Esophagus squamous epithelium (tissue), 4 donors: ENCODE results near the gene LURAP1L.

Experiments
- POLR2A ChIP-seq, 4 donors: fragments of 450-650 bp; IDR thresholded peaks; one replicate each; pipeline ENCODE4 v1.6.1; 2017; ENCODE audit warnings: antibody characterized with exemption in 4 of 4, mild to moderate bottlenecking in 4 of 4, moderate library complexity in 3 of 4
- TF ChIP-seq, protein P1 (sequence below), 6 experiments: fragments of 450-650 bp in 4 of 6; fragments of 200-600 bp in 2 of 6; sonication (generic) in 2 of 6; IDR thresholded peaks; one replicate each; pipeline ENCODE4 v1.5.1; 2016 to 2019; ENCODE audit warnings: antibody characterized with exemption in 6 of 6, mild to moderate bottlenecking in 4 of 6, moderate library complexity in 4 of 6

DNA sequence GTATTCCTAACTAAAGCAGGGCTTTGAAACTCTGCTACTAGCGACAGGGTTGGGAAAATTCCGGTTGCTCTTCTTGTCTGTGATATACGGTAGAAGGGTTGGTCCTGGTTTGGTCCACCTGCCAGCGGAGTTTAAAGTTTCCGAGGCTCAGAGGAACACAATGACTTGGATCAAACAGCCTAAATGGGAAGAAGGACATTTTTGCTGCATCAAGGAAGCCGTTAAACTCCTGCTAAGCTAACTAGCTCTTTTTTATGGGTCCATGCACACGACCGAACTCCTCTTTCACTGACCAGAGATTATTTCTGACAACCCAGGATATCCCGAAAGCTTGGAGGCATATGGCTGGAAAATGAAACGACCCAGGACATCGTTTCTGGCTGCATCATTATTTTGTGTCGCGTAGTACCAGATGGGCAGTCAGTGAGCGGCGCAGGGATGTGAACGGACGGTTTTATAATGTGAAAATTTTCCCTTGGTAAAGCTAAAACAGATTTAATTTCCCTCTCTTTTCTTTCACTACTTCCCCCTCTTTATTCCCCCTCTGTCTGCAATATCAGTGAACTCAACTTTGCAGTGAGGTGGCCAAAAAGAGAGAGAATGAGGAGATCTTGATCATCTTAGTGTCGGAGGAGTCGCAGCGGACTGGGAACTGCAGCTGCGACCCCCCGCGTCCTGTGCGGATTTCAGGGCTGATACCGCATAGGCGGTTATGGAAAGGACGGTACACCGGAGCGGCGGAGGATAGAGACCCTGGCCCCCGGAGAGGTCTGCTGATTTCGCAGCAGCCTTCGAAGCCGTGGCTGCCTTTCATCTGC lies at the start of gene LURAP1L:
- TF ChIP-seq, protein P1, sequence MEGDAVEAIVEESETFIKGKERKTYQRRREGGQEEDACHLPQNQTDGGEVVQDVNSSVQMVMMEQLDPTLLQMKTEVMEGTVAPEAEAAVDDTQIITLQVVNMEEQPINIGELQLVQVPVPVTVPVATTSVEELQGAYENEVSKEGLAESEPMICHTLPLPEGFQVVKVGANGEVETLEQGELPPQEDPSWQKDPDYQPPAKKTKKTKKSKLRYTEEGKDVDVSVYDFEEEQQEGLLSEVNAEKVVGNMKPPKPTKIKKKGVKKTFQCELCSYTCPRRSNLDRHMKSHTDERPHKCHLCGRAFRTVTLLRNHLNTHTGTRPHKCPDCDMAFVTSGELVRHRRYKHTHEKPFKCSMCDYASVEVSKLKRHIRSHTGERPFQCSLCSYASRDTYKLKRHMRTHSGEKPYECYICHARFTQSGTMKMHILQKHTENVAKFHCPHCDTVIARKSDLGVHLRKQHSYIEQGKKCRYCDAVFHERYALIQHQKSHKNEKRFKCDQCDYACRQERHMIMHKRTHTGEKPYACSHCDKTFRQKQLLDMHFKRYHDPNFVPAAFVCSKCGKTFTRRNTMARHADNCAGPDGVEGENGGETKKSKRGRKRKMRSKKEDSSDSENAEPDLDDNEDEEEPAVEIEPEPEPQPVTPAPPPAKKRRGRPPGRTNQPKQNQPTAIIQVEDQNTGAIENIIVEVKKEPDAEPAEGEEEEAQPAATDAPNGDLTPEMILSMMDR (IDR thresholded peaks at IDR 0.05) = no peak
- peak in 2 of 4 donors; percentile 52 to 53 for TF ChIP-seq POLR2A (IDR thresholded peaks at IDR 0.05)
